MM.1S (cell line): ENCODE results near the gene SNORC.

ENCODE experiments used
- DNase-seq: peaks from one replicate; pipeline ENCODE4 v3.0.0-alpha.2; 2015
- H2AFZ ChIP-seq: fragments of 300-600 bp; sonication (generic); 2 replicates; pipeline ENCODE4 v1.6.0; 2016; ENCODE audit warnings: antibody characterized with exemption, low read length
- H3F3A ChIP-seq: fragments of 300-600 bp; sonication (generic); 2 replicates; pipeline ENCODE4 v1.6.1; 2016; ENCODE audit warnings: mild to moderate bottlenecking, antibody characterized with exemption, low read length, moderate library complexity, mixed read lengths; ENCODE audit not compliant: insufficient read depth
- H3K27ac ChIP-seq: fragments of 300-600 bp; sonication (generic); 2 replicates; pipeline ENCODE4 v1.5.1; 2016; ENCODE audit warnings: mild to moderate bottlenecking, low read length
- H3K27me3 ChIP-seq: fragments of 300-600 bp; sonication (generic); replicated peaks from 2 replicates; pipeline ENCODE4 v1.6.0; 2016; ENCODE audit warnings: low read length; ENCODE audit not compliant: insufficient read depth
- H3K36me3 ChIP-seq: fragments of 300-600 bp; sonication (generic); replicated peaks from 2 replicates; pipeline ENCODE4 v1.6.1; 2016; ENCODE audit warnings: mild to moderate bottlenecking, low read length, mixed read lengths; ENCODE audit not compliant: insufficient read depth
- H3K4me1 ChIP-seq: fragments of 300-600 bp; sonication (generic); 2 replicates; pipeline ENCODE4 v1.6.1; 2016; ENCODE audit warnings: low read length, mixed read lengths
- H3K4me2 ChIP-seq: fragments of 300-600 bp; sonication (generic); 2 replicates; pipeline ENCODE4 v1.6.0; 2016; ENCODE audit warnings: low read depth, low read length
- H3K4me3 ChIP-seq: fragments of 300-600 bp; sonication (generic); 2 replicates; pipeline ENCODE4 v1.5.1; 2016; ENCODE audit warnings: low read length, mixed read lengths
- H3K79me2 ChIP-seq: fragments of 300-600 bp; sonication (generic); 2 replicates; pipeline ENCODE4 v1.6.1; 2016; ENCODE audit warnings: mixed run types, low read length, mixed read lengths
- H3K9ac ChIP-seq: fragments of 300-600 bp; sonication (generic); 2 replicates; pipeline ENCODE4 v1.6.1; 2016; ENCODE audit warnings: low read length, mixed read lengths
- H3K9me2 ChIP-seq: fragments of 300-600 bp; sonication (generic); replicated peaks from 2 replicates; pipeline ENCODE4 v1.6.1; 2016; ENCODE audit warnings: mild to moderate bottlenecking, low read length, mixed read lengths; ENCODE audit not compliant: insufficient read depth
- H3K9me3 ChIP-seq: fragments of 300-600 bp; sonication (generic); replicated peaks from 2 replicates; pipeline ENCODE4 v1.6.1; 2016; ENCODE audit warnings: mild to moderate bottlenecking, low read length, mixed read lengths; ENCODE audit not compliant: insufficient read depth
- H4K20me1 ChIP-seq: fragments of 300-600 bp; sonication (generic); 2 replicates; pipeline ENCODE4 v1.6.1; 2016; ENCODE audit warnings: mild to moderate bottlenecking, low read length, moderate library complexity, mixed read lengths; ENCODE audit not compliant: insufficient read depth
- EZH2 ChIP-seq: fragments of 300-600 bp; sonication (generic); optimal IDR thresholded peaks from 2 replicates; pipeline ENCODE3; 2017; ENCODE audit warnings: low read depth, mild to moderate bottlenecking, antibody characterized with exemption, low read length, mixed read lengths
- EZH2phosphoT487 ChIP-seq: fragments of 300-600 bp; sonication (generic); IDR thresholded peaks from 2 replicates; pipeline ENCODE4 v1.6.1; 2018; ENCODE audit warnings: antibody characterized with exemption, low read length
- TF ChIP-seq, protein P1 (sequence below): fragments of 300-600 bp; sonication (generic); IDR thresholded peaks from 2 replicates; pipeline ENCODE4 v1.5.1; 2016; ENCODE audit warnings: antibody characterized with exemption, low read length, mixed read lengths

SNORC gene

GRCh38 chr2:232839411-232840079, 30.5 kb upstream of the SNORC start:
- Histone ChIP-seq H3K9me2 (no peaks in the 10 kb centered on the region), H3K4me1 (peaks cover 25% of the 10 kb centered on the region), H3K9ac (no peak overlapping the region), H3K9me3 (no peaks in the 10 kb centered on the region), H3K79me2 (peaks cover 23% of the 10 kb centered on the region), H3K36me3 (no peaks in the 10 kb centered on the region; the same call in 1 of the 2 replicates), H3F3A (peaks cover 10% of the 10 kb centered on the region), H4K20me1 (no peaks in the 10 kb centered on the region), H3K27me3 (no peaks in the 10 kb centered on the region), H3K4me2 (no peak overlapping the region), H3K4me3 (no peak overlapping the region), H3K27ac (no peak overlapping the region), H2AFZ (no peak overlapping the region)
- no peak for DNase-seq
- TF ChIP-seq EZH2, result no peak
- TF ChIP-seq, protein P1, sequence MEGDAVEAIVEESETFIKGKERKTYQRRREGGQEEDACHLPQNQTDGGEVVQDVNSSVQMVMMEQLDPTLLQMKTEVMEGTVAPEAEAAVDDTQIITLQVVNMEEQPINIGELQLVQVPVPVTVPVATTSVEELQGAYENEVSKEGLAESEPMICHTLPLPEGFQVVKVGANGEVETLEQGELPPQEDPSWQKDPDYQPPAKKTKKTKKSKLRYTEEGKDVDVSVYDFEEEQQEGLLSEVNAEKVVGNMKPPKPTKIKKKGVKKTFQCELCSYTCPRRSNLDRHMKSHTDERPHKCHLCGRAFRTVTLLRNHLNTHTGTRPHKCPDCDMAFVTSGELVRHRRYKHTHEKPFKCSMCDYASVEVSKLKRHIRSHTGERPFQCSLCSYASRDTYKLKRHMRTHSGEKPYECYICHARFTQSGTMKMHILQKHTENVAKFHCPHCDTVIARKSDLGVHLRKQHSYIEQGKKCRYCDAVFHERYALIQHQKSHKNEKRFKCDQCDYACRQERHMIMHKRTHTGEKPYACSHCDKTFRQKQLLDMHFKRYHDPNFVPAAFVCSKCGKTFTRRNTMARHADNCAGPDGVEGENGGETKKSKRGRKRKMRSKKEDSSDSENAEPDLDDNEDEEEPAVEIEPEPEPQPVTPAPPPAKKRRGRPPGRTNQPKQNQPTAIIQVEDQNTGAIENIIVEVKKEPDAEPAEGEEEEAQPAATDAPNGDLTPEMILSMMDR, result no peak
- no peak for TF ChIP-seq EZH2phosphoT487

DNA sequence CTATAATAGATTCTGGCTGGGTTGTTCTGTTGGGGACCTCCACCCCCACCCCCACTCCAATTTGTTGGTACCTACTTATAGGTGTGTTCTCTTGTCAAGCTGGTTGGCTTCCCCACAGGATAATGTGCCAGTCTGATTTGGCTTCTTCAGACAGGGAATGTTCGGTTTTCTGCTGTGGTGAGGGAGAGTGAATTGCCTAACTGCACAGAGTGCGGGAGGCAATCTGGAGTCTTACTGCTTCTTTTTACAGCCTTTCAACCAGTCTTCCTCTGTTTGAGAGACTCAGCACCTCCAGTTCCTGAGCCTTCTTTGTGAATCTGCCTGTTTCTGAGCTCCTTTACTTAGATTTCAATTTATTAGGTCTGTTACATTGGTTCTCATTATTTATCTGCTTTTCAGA, 27.4 kb upstream of the SNORC start:
- H3K27me3 ChIP-seq, result no peaks in the 10 kb centered on the region
- no peaks in the 10 kb centered on the region for H3K9me2 ChIP-seq
- peaks cover 10% of the 10 kb centered on the region for H3K79me2 ChIP-seq
- no peak overlapping the region for H3K4me2 ChIP-seq
- H4K20me1 ChIP-seq, result no peaks in the 10 kb centered on the region
- peaks cover 14% of the 10 kb centered on the region for H3K4me1 ChIP-seq
- no peak overlapping the region for H2AFZ ChIP-seq
- no peak overlapping the region for H3K4me3 ChIP-seq
- no peak overlapping the region for H3K9ac ChIP-seq
- no peak overlapping the region for H3K27ac ChIP-seq
- TF ChIP-seq, protein P1, result no peak
- TF ChIP-seq EZH2 (no peak), EZH2phosphoT487 (no peak)
- no peaks in the 10 kb centered on the region for H3K9me3 ChIP-seq
- no peak for DNase-seq
- H3K36me3 ChIP-seq, result peaks cover 6% of the 10 kb centered on the region; the same call in 1 of the 2 replicates
- peaks cover 9% of the 10 kb centered on the region for H3F3A ChIP-seq

GRCh38 chr2:232843834-232844233, 26.2 kb upstream of the SNORC start:
- Histone ChIP-seq H3K9me2 (no peaks in the 10 kb centered on the region), H3F3A (no peaks in the 10 kb centered on the region), H3K79me2 (peaks cover 9% of the 10 kb centered on the region), H4K20me1 (no peaks in the 10 kb centered on the region), H3K36me3 (0 out of 2 replicates have a peak, but pooled peaks cover 6% of the 10 kb centered on the region), H3K27me3 (no peaks in the 10 kb centered on the region), H3K4me3 (no peak overlapping the region), H3K4me1 (peaks cover 4% of the 10 kb centered on the region; the same call in 1 of the 2 replicates), H3K9ac (no peak overlapping the region), H3K9me3 (no peaks in the 10 kb centered on the region), H3K27ac (no peak overlapping the region), H2AFZ (no peak overlapping the region), H3K4me2 (no peak overlapping the region)
- no peak for DNase-seq
- TF ChIP-seq EZH2phosphoT487, result no peak
- TF ChIP-seq EZH2, result no peak
- TF ChIP-seq, protein P1, result no peak
